Stimulated activated CD8-positive, alpha-beta memory T cell treated with anti-CD3 and anti-CD28 coated beads, Interleukin-4, amount 100 ng/mL, for 4 hours (primary cell): ENCODE measurements around the gene TEAD1.

ENCODE experiments used
- DNase-seq, 2 donors: peaks; one replicate each; pipeline ENCODE4 v3.0.0-alpha.2; 2020; ENCODE audit warnings: low read depth in 2 of 2, low spot score in 1 of 2

Gene TEAD1

DNA sequence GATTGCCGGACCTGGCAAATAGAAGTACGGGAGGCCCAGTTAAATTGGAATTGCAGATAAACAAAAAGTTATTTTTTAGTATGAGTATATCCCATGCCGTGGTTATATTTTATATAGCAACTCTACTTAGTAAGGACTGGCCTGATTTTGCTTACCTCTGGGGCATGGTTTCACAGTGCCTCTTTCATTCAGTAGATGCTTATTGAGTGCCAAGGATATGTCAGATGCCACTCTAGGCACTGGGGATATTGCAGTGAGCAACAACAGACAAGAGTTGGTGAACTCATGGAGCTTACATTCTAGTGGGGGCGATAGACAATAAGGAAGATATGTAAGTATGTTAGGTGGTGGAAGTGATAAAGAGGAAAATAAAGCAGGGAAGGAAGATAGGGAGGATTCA, 112.2 kb downstream of the TEAD1 start:
- DNase-seq, result no peak

DNA sequence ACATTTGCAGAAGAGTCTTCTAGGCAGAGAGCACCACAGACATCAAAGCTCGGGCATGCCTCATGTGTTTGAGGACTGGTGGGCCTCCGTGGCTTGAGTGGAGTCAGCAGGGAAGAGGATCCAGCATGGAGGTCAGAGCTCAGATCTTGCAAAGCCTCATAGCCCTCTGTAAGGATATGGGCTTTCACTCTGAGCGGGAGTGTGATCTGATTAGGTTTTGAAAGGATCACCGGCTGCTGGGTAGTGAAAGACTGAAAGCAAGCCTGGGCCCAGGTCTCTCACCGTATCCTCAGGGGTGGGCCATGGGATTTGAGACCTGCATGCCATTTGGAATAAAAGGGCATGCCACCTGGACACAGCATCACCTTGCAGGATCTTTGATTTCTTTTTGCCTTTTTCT, 112.7 kb downstream of the TEAD1 start:
- no peak for DNase-seq

DNA sequence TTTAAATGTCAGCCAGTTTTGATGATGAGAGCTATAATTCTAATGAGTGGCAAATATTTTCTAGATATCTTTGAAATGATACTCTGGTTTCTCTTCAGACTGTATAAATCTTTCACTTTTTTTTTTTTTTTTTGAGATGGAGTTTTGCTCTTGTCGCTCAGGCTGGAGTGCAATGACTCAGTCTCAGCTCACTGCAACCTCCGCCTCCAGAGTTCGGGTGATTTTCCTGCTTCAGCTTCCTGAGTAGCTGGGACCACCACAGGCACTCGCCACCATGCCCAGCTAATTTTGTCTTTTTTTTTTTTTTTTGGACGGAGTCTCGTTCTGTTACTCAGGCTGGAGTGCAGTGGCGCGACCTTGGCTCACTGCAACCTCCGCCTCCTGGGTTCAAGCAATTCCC, 113.6 kb downstream of the TEAD1 start:
- no peak for DNase-seq

DNA sequence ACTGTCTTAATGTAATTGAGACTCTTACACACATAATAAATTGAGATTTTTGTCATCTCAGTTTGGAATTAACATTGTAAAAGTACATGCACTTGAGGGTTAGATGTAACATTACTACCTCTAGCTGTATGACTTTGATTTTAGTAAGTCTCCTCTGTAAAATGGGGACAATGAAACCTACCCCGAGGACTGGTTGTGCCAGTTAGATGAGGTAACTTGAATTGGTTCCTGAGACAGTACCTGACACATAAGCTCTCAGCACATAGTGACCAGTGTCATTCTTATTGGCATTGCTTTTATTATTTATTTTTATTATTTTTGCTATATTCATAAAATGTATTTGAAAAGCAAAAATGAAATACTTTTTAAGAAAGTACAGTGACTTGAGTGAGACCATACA, 114.8 kb downstream of the TEAD1 start:
- no peak for DNase-seq

DNA sequence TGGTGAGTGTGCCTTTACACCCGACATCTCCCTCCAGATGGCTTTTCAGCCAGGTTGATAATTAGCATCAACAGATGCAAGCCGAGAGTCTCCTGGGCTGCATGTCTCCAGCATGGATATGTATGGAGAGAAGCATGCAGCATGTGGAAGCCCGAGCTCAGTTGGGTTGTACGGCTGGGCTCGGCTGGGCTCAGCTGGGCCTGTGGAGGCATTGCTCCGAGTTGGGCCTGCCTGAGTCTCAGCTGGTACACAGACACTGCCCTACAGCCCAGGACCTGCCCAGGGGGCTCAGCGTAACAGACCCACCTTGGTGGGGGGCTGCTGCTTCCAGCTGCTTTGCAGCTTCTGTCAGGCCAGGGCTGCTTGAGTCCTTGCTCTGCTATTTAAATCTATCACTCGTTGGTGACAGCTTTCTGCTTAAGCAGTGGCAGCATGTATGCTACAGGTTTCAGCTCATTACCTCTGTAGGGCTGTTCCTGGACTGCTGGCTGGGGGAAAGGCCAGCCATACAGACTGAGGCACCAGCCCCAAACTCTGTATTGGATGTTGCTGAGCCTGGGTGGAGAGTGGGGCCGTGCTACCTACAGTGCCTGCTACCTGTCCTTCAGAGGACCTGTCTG, 115.5 kb downstream of the TEAD1 start:
- DNase-seq, result no peak

DNA sequence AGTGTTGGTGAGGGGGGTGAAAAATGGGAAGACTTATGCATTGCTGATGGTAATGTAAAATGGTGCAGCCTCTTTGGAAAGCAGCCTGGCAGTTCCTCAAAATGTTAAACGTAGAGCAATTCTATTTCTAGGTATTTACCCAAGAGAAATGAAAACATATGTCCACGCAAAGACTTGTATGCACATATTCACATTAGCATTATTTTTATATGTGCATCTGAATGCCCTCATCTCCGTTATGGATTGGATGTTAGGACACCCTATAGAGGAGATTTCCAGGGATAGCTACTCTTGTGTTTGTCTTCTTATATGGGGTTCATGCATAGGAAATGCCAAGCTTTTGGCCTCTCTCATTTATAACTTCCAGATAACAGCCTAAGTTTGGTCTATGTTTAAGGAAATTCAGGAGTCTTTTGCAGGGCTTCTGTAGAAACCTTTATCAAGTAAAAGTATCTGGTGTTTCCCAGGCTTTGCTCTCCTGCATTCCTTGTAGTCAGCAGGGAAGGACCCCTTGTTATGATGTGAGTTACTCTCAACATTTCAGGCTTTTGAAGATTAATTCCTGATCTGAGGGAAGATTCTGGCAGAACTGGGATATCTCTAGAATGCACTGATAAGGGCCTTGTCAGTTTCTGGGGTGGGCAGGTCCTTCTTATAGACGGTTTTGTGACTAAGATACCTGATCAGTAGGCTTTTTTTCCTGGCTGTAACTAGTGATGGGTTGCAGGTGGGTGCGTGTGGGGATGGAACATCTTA, 116.8 kb downstream of the TEAD1 start:
- no peak for DNase-seq

DNA sequence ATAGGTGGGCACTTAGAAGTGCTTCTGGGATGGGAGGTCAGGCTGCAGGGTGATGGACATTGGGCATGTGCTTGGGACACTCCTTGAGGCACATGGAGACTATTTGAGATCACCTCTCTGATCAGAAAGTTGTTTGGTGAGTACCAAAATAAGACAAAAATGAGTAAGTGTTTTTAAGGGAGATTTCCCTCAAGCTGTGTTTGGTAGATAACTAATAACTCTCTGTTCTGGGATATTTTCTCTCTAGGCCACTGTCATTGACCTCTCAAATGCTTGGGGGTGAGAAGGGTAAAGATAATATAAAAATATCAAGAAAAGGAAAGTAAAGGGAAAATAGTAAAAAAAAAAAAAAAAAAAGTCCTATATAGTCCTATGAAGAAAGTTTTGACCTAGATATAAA, 117.8 kb downstream of the TEAD1 start:
- DNase-seq, result no peak

DNA sequence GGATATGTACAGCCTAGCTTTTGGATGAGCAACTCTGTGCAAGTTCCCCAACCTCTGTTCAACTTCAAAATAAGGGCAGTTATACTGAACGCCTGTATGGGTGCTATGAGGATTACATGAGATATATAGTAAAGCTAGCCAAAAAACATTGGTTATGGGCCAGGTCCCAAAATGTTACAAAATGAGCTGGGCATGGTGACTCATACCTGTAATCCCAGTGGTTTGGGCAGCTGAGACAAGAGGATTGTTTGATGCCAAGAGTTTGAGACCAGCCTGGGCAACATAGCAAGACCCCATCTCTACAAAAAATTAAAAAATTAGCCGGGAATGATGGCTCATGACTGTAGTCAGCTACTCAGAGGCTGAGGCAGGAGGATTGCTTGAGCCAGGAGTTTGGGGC, 118.4 kb downstream of the TEAD1 start:
- no peak for DNase-seq

DNA sequence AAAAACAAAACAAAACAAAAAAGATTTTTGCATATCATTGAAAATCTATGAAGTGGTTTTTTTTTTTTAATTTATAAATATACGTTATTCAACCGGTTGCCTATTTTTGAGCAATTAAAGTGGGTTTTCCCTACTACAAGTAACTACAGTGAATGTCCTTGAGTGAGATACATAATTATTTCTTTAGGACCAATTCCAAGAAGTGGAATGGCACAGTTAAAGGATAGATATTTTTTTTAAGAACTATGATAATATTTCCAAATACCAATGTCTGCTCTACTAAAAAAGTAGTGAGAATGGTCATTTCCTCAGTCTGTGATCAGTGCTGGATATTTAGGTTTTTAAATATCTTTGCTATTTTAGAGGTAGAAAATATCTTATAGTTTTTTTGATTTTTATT, 118.8 kb downstream of the TEAD1 start:
- DNase-seq, result no peak

DNA sequence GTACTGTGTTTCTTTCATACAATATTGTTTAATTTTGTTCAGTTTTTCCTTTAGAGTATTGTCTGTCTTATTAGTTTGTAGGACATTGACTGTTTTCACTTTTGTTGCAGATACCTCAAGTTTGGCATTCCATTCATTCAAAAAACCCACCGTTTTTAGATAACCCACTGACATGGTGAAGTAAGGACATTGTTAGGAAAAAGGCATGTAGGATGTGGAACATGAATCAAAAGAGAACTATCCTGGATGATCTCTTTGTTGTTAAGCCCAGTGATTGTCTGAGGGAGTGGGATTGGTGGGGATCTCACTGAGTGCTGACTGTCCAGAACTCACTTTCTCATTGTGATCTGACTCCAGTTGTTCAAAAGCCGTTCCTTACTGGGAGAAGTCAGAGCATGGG, 119.3 kb downstream of the TEAD1 start:
- no peak for DNase-seq

DNA sequence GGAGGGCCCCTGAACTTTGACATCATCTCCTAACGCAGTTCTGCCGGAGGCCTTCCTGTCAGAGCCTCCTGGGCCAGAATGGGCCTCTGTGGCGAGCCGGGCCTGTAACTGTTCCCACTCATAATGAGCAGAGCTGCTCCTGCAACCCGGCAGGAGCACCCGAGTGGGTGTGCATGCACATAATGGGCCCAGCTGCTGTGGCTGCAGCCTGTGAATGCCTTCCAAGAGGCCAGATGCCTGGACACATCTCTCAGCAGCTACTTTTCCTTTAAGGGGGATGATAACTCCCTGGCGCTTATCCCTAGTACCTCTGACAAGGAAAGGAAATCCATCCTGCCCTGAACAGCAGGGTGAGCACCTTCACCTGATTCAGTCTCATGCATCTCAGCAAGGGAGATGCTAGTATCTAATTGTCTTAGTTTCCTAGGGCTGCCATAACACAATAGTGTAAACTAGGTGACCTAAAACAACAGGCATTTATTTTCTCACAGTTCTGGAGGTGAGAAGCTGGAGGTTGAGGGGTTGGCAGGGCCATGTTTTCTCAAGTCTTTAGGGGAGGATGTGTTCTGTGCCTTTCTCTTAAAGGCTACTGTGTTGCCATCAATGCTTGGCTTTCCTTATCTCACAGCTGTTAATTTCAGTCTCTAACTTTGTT, 120.5 kb downstream of the TEAD1 start:
- DNase-seq, result no peak

DNA sequence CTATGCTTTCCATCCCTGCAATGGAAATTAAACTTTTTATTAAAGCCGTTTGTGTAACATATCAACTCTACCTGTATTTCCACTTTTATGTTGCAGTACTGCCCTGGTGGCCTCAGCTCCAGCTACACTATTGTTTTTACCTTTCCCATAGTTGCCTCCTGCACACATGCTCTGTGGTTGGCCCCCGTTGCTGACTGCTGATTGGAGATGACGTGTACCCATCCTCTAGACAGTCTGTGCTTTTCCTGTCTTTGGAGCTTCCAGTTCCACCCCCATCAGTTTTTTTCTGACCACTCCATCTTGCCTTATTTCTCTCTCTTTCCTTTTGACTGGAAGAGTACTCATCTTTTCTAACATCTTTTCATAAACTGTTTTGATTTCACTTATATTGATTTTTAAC, 123.8 kb downstream of the TEAD1 start:
- no peak for DNase-seq

DNA sequence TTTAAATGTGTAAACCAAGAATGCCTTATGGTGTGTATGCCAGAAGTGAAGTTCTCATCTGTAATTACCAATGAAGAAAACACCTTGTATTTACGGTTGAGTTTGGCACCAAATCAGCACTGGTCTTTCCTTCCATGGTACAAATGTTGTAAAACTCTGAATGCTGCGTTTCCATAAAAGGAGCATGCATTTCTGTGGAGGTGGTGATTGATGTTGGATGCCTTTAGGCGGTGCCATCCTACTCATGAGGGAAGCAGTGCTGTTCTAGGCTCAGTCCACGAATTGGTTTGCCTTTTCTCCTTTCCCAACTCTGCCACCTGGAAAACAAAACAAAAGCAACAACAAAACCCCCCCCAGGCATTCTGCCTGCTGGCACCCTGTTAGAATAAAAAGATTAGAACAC, 124.4 kb downstream of the TEAD1 start:
- DNase-seq, result no peak

DNA sequence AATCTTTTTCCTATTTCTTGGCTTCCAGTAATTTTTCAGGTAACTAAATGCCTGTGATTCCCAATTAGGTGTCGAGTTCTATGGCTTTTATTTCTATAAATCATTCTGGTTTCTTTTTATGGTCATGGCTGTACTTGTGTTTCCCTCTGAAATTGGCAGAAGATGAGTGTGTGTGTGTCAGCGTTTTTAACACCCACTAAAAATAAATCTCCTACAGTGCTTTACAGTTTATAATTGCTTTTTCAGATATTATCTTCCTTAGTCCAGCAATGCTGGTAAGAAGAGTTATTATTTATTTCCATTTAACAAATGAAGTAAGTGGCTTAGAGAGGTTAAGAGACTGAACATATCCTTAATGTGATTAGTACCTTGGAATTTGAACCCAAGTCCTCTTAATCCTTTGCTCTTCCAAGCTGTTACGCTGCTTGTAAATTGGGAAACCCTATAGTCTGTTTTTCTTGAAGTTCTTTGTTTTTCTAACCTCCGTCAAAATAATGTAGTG, 125.2 kb downstream of the TEAD1 start:
- DNase-seq, result no peak

DNA sequence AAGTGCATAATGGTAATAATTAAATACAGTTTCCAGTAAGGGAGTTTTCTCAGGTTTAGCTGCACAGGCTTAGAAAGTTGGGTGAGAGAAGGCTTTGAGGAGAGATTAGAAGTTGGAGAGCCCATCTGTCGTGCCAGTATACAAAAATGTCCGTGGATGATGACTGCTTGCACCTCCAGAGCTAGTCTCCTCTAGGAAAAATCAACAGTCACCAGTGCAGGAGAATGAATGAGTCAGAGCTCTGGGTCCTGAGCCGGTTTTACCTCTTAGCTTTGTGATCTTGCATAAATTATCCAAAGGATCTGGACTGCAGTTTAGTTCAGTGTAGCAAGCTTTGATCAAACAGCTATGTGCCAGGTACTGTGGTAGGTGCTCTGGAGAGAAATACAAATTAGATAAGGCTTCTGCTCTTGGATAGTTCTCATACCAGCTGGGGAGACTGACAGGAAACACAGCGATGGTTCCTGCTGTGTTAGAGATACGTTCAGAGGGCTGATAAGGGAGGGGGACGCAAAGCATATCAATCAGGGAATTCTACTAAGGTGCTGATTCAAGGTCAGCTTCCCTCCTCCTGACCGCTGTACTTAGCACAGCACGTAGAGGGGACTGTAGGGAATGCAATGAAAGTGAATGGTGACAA, 125.9 kb downstream of the TEAD1 start:
- no peak for DNase-seq

DNA sequence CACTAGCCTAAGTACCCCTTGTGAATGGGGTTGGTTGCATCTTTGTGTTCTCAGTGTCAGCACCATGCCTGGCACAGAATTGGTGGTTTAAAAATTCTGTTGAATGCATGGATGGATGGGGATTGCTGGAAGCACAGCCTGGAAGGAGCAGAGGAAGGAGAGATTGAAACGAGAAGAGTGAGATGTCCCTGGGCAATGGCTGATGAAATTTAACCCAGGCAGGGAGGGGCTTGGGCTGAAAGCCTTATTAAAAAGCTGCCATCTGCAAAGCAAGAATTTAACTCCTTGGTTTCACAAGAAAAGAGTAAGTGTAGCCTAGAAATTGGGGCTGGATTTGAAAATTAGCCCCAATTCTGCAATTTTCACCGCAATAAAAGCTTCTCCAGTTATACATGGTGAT, 126.7 kb downstream of the TEAD1 start:
- DNase-seq, result no peak

DNA sequence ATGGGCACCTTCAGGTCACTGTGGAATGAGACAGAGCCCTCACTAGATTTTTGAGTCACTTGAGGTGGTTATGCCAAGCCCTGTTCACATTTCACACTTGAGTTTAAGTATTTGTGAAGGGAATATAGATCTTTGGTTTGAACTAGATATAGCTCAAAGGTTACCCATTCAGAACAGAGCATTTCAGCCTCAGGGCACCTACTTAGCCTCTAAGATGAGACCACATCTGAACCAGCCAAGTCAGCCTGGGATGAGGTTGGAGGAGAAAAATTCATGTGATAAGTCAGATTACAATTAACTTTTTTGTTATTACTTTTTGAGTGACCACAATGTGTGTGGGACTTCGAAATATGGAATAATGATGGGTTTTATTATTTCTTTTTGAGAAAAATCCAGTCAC, 127.8 kb downstream of the TEAD1 start:
- no peak for DNase-seq

DNA sequence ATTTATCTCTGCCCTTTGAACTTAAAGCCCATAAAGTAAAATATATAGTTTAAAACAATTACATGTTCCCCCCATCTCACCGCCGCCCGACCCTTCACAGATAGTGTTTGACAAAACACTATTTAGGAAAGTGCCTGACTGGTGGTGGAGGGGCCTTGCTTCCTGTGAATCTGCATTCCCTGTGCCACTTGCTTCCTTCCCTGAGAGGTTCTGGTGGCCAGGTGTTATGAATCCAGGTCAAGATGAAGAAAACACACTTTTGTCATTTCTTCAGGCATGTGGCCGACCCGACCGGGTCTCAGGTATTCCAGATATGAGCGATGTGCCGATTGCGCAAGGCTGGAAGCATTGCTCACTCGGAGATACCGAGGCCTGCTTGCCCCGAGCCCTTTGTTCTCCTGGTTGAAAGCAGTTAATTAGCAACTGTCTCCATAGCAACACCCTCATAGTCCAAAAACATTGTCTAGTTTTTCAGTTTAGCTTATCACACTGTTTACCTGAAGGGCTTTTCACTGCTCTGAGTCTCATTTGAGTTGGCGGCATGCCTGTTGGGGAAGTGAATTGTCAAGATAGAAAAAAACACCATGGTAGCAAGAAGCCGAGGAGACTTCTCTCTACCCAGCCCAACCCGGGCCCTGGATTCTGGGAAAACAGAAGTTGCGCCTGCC, 128.3 kb downstream of the TEAD1 start:
- DNase-seq, result no peak

DNA sequence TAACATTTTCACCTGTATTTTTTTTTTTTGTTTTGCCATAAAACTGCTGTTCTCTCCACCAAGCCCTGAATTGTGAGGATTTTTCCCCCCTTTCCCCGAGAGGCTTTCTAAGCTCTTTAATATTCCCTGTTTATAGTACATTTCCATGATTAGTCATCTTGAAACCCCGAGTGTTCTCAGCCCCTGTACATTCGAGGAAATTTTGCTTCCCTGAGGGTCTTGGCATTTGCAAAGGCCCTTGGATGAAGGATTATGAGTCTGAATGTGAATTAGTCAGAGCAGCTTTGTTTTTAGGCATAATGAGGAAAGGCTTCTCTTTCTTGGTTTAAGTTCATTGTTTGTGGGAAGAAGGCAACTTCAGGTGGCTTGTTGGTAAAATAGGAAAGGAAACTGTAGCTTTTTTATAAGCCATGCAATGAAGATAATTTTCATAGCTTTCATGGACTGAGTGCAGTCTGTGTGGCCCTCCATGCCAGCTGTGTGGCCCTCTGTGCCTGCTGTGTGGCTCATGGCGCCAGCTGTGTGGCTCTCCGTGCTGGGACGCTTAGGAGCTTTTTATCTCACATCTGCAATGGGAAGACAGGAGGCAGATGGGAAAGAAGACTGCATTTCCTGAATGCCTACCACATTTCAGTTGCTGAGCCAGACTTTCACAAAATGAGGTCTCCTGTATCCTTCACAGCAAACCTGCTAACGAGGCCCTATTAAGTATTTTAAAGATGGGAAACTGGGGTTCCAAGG, 129.0 kb downstream of the TEAD1 start:
- DNase-seq, result no peak

DNA sequence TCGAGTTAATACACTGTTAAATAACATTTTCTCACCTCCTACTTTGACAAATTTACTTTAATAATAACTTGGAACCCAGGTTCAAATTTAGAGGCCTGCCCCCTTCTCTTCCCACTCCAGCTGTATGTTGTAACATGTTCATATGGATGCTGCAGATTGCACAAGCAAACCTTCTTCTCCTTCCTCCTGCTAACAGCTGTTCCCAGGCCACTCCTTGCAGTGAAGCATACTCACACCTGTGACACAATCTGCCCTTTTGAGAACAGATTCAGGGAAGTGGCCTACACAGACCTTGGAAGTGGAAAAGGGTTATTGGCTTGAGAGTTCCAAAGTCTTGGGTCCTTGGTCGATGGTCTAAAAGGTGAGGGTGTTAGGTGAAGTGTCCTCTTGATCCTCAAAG, 131.9 kb downstream of the TEAD1 start:
- DNase-seq, result no peak

DNA sequence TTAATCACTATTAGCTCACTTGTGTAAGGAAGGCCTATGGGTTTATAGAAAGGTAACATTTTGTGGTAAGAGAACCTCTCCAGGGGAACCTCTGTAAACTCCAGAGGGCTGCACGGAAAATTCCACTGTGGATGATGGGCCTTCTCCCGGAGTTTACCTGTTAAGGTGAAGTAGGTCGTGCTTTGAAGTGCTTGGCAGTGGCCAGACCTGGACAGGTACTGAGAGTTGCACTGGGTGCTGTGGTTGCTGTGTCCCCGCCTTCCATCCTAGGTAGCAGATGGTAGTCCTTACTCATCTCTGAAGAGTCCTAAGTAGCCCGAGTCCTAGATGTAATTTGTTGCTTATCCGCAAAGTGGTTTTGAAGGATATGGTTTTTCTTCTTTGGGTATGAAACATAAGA, 133.4 kb downstream of the TEAD1 start:
- DNase-seq, result no peak
